GM21619 (cell line): ENCODE measurements around the gene ABLIM2.
A peak's percentile ranks its signal among the peaks of the same experiment; 100 is the strongest.

Experiments
- ATAC-seq: cut with Tn5 transposase; IDR thresholded peaks from one replicate; pipeline ENCODE4 v1.9.1; 2021; ENCODE audit not compliant: unreplicated experiment

ABLIM2 gene

GRCh38 chr4:8123389-8123788 lies 35.2 kb downstream of the ABLIM2 start:
- ATAC-seq, result no peak

- no peak for ATAC-seq
Observed at GRCh38 chr4:8122746-8123145, 35.9 kb downstream of the ABLIM2 start.

GRCh38 chr4:8121292-8122015 lies 37.2 kb downstream of the ABLIM2 start:
- no peak for ATAC-seq

GRCh38 chr4:8120501-8120900 lies 38.1 kb downstream of the ABLIM2 start:
- no peak for ATAC-seq

GRCh38 chr4:8119877-8120276 lies 38.7 kb downstream of the ABLIM2 start:
- no peak for ATAC-seq

- ATAC-seq, result no peak
Observed at GRCh38 chr4:8118531-8118930, 40.1 kb downstream of the ABLIM2 start.

GRCh38 chr4:8118035-8118434 lies 40.6 kb downstream of the ABLIM2 start:
- no peak for ATAC-seq

- peak; percentile 75 for ATAC-seq
Observed at GRCh38 chr4:8117278-8117682, 41.3 kb downstream of the ABLIM2 start.

- no peak for ATAC-seq
Observed at GRCh38 chr4:8115916-8116315, 42.7 kb downstream of the ABLIM2 start.

- no peak for ATAC-seq
Observed at GRCh38 chr4:8115203-8115520, 43.5 kb downstream of the ABLIM2 start.

- ATAC-seq, result no peak
Observed at GRCh38 chr4:8114456-8115202, 44.0 kb downstream of the ABLIM2 start.

GRCh38 chr4:8113611-8114377 lies 44.8 kb downstream of the ABLIM2 start:
- ATAC-seq, result no peak

GRCh38 chr4:8112672-8113071 lies 45.9 kb downstream of the ABLIM2 start:
- ATAC-seq, result no peak

- ATAC-seq, result no peak
Observed at GRCh38 chr4:8112036-8112576, 46.5 kb downstream of the ABLIM2 start.

GRCh38 chr4:8110071-8110986 lies 48.3 kb downstream of the ABLIM2 start:
- no peak for ATAC-seq

GRCh38 chr4:8109406-8110065 lies 49.1 kb downstream of the ABLIM2 start:
- no peak for ATAC-seq

- no peak for ATAC-seq
Observed at GRCh38 chr4:8108991-8109390, 49.6 kb downstream of the ABLIM2 start.

GRCh38 chr4:8108261-8108660 lies 50.4 kb downstream of the ABLIM2 start:
- no peak for ATAC-seq

- ATAC-seq, result no peak
Observed at GRCh38 chr4:8107146-8107657, 51.4 kb downstream of the ABLIM2 start.
